Activated CD8-positive, alpha-beta memory T cell treated with anti-CD3 and anti-CD28 coated beads for 24 hours (primary cell): ENCODE data around the gene TRIM34.
"Not testable (repeated sequence)": the region's sequence is repeated elsewhere in the genome, so short reads cannot be mapped to it uniquely, and the experiment has no call there.

Experiments
- DNase-seq: peaks from one replicate; pipeline ENCODE4 v3.0.0-alpha.2; 2020

TRIM34 gene

DNA sequence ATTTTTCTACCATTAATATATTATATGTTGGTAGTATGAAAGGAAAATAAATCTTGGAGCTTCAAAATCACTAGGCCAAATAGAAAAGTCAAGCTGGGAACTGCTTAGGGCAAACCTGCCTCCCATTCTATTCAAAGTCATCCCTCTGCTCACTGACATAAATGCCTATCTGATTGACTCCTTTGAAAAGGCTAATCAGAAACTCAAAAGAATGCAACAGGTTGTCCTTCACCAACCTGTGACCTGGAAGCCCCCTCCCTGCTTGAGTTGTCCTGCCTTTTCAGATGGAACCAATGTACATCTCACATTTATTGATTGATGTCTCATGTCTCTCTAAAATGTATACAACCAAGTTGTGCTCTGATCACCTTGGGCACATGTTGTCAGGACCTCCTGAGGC lies 3.2 kb upstream of the TRIM34 start:
- no peak for DNase-seq

- DNase-seq, result no peak
These were observed 2.0 kb upstream of the TRIM34 start for GRCh38 chr11:5622802-5623201.

GRCh38 chr11:5625281-5625680 lies 480 bp downstream of the TRIM34 start:
- DNase-seq, result no peak

DNA sequence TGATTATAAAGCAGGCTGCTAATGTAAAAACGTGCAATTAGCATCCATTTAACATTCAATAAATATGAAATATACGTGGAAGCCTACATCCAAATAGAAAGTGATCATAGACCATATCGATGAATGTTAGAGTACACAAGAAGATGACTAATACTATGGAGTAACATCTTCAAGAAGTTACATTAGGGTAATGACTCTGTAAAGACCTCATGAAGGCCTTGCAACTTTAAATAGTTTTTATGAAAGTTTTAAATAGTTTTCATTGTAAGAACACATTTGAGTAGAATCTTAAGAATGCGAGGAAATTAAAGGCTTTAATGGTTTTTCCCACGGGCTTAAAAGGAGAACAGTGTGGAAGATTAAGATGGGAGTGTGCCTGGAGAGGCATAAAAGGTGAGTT lies 1.4 kb downstream of the TRIM34 start:
- no peak for DNase-seq

DNA sequence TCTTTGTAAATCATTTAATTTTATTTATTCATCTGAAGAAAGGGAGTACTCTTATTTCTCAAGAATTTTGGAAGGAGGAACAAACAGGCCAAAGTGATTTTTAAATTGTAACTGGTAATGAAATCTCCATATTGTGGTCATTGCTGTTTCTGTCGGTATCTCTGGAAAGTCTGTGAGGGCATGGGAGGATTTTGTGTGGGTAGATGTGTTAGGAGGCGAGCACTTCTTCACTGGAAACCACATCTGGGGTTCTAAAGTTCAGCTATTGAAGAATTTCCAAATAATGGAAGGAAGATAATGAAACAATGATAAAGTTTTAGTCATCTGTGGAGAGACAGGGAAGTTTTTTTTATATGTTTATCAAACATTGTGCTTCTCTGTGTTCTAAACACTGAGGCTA lies 6.6 kb downstream of the TRIM34 start:
- no peak for DNase-seq

GRCh38 chr11:5631969-5632635 lies 7.3 kb downstream of the TRIM34 start:
- DNase-seq, result no peak

GRCh38 chr11:5639953-5640352 lies 15.2 kb downstream of the TRIM34 start:
- no peak for DNase-seq

- DNase-seq, result no peak
These were observed 18.8 kb downstream of the TRIM34 start for GRCh38 chr11:5643585-5643984.

DNA sequence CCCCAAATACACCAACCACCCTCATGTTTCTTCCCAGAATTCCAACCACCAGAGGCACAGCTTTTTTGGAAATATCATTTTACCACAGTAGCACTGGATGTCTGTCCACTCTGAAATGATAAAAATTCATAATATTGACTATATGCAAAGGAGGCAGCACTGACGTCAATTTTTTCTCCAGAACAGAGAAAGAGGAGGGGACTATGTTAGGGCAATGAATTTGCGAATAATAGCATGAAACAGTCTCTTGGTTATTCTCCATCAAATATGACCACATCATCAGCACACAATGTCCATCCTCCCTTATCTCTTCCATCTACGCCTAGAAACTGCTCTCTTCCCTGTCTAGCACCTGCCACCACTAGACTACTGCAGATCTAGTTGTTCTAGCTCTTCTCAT lies 21.3 kb downstream of the TRIM34 start:
- no peak for DNase-seq

DNA sequence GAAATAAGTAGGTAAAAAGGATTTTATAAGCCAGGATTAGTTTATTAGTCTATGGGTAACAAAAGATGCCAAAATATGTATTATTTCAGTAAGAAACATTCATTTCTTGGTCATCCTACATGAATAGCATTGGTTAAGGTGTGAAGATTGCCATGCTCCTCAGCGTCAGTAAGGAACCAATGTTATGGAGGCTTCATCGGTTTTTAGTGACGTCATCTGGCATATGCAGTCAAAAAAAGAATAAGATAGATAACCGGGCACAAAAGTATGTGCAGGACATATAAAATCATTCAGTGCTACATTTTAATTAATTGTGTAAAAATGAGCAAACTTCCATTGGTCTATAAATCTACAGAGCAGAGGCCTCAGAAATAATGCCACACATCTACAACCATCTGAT lies 30.7 kb downstream of the TRIM34 start:
- no peak for DNase-seq

DNA sequence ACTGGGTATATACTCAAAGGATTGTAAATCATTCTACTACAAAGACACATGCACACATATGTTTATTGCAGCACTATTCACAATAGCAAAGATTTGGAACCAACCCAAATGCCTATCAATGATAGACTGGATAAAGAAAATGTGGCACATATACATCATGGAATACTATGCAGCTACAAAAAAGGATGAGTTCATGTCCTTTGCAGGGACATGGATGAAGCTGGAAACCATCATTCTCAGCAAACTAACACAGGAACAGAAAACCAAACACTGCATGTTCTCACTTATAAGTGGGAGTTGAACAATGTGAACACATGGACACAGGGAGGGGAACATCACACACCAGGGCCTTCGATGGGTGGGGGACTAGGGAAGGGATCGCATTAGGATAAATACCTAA lies 32.2 kb downstream of the TRIM34 start:
- DNase-seq, result not testable (repeated sequence)

DNA sequence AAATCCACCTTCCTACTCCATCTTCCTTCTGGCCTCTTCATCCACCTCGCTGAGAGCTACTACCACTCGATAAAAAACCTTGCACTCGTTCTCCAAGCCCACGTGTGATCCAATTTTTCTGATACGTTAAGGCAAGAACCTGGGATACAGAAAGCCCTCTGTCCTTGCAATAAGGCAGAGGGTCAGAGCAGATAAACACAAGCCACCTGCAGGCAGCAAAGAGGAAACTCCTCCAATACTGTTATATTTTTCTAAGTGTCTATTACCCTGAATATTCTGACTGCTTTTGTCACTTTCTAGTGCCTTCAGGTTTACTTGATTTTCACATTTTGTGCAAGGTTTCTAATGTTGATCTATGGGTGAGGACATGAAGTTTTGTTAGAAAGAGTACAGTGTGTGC lies 33.5 kb downstream of the TRIM34 start:
- DNase-seq, result no peak

GRCh38 chr11:5663511-5663910 lies 38.7 kb downstream of the TRIM34 start:
- no peak for DNase-seq

- no peak for DNase-seq
These were observed 40.3 kb downstream of the TRIM34 start for GRCh38 chr11:5665051-5665570.

DNA sequence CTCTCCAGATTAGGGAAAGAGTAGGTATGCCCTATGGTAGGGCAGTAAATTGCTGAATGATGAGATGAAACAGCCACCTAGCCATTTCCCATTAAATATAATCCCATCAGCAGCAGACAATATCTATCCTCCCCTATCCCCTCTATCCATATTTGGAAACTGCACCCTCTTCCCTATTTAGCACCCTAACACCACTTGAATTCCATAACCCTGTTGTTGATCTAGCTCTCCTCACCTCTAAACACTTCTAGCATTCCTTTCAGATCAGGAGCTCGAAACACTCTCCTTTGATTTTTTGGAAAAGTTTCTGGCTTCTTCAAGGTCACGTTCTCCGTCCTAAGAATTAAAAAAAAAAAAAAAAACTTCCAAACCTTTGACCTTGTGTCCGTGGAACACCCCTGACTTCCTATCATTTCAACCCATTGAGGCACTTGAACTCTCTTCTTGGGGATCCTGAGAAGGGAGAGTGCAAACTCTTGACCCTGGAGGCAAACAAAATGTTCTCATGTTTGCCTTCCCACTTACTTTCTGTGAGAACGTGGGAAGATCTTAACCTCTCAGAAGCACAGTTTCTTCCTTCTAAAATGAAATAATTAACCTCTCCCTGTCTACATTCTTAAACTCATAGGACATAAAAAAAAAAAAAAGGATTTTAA lies 41.1 kb downstream of the TRIM34 start:
- no peak for DNase-seq

GRCh38 chr11:5666402-5666793 lies 41.6 kb downstream of the TRIM34 start:
- no peak for DNase-seq

DNA sequence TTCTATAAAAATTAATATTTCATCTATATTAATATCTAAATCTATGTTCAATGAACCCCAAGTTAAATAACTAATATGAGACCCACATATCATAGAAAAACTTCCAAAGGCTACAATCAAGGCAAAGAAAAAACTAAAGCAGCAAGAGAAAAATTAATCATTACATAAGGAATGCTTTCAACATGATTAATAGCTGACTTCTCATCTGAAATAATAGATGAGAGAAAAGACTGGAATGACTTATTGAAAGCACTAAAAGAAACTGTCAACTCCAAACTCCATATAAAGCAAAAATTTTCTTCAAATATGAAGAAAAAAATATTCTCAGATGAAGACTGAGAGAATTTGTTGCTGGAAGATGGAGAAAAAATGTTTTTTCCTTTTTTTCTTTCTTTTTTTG lies 47.0 kb downstream of the TRIM34 start:
- no peak for DNase-seq

DNA sequence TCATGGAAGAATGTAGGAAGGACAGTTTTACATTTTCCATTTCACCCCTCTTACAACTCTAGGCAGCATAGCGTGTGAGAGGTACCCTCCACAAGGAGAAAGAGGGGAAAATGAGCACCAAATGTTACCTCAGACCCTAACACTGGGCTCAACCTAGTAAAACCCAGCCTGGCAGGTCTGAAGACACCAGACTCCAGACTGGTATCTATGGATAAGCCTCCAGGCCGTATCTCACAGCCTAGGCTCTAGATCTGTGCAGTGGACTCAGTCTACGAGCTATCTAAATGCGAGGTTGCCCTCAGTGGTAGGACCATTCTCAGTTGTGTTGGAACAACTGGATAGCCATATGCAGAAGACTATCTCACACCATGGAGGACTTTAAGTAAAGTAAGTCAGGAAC lies 49.6 kb downstream of the TRIM34 start:
- DNase-seq, result no peak

DNA sequence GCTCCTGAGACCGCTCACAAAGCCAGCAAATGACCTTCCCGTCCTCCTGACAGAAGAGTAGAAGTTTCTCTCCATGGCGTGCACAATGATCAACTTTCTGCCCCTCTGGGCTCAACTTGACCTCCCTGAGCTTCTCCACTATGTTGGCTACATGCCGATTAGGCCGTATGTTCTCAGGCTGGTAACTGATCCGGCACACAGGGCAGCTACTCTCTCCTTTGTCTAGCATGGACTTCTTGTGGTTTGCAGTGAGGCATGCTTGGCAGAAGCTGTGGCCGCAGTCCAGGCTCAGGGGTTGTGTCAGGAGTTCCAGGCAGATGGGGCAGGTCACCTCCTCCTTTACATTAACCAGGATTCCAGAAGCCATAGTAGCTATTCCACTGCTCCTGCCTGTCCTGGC lies 55.0 kb downstream of the TRIM34 start:
- DNase-seq, result no peak

- not testable (repeated sequence) for DNase-seq
These were observed 58.2 kb downstream of the TRIM34 start for GRCh38 chr11:5682890-5683441.

DNA sequence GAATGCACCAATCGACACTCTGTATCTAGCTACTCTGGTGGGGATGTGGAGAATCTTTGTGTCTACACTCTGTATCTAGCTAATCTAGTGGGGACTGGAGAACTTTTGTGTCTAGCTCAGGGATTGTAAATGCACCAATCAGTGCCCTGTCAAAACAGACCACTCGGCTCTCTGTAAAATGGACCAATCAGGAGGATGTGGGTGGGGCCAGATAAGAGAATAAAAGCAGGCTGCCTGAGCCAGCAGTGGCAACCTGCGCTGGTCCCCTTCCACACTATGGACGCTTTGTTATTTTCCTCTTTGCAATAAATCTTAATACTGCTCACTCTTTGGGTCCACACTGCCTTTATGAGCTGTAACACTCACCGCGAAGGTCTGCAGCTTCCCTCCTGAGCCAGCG lies 58.8 kb downstream of the TRIM34 start:
- DNase-seq, result peak; percentile 67

DNA sequence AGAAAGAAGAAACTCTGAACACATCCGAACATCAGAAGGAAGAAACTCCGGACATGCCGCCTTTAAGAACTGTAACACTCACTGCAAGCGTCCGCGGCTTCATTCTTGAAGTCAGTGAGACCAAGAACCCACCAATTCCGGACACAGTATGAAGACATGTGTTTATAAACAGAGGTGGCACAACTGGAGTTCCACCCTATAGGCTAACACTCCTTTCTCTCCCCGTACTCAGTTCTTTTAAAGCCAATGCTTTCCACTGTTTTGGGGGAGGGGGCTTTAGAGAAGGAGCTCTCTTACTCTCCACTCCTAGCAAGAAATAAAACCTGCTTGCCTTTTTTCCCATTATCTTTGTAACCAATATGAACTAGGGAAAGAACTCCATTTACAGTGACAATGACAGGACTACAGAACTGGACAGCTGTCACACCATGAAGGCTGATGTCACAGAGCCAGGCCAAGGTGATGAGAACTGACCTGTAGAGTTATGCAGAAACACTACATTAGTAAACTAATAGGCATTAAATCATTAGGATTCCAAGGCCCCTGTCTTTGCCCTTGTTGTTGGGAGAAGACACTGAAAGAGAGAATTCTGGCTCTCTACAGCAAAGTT lies 59.3 kb downstream of the TRIM34 start:
- DNase-seq, result no peak

- DNase-seq, result peak; percentile 88
These were observed 60.0 kb downstream of the TRIM34 start, which contains the start of gene TRIM5 for GRCh38 chr11:5684646-5685362. Gene TRIM5 (minus strand): TSS chr11:5685074. CDS start chr11:5680177, 4,897 bp downstream.
